ENCODE data around the gene PPIP5K1. TPM values are rescaled to one million over a fixed set of nuclear protein-coding genes. Genes with fewer than 3 reads are reported as not detected.

PPIP5K1 gene
- total RNA-seq, 1 experiment from 2014 or later, result 34.4 TPM

DNA sequence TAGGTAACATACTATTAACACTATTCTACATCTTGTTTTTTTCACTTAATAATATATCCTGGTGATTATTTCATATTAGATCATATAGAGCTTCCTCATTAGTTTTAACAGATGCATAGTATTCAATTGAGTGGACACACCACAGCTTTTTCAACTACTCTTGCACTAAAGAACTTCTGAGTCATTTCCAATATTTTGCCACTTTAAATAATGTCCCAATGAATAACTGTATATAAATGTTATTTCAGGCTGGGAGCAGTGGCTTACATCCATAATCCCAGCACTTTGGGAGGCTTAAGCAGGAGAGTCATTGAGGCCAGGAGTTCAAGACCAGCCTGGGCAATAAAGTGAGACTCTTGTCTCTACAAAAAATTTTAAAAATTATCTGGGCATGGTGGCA is 45.7 kb downstream of the PPIP5K1 start (continued):
- TF ChIP-seq, protein P1, sequence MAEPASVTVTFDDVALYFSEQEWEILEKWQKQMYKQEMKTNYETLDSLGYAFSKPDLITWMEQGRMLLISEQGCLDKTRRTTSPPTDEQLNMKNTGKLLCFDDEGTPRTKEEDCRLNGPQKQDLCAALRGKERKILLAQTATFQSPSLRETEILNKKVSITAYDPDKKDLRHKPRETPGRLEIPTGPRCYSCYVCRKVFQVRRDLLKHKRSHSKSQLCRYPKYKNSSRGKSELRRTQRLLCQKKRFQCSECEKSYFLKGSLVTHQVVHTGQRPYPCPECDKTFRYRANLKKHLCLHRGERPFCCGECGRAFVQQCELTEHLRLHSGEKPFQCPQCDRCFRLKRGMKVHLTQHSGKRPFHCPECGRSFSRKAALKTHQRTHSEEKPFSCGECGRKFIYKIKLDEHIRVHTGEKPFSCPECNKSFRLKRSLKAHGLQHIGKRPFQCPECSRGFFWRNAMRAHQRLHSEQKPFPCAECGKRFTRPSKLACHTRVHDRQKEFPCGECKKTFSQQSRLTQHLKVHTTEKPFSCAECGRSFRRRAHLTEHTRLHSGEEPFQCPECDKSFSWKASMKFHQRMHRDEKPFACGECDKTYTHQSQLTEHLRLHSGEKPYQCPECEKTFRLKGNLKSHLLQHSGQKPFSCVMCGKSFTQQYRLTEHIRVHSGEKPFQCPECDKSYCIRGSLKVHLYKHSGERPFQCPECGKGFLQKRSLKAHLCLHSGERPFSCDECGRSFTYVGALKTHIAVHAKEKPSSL (CRISPR knock-in tag; conservative IDR thresholded peaks at IDR 0.05), result no peak
- TF ChIP-seq, protein P2, sequence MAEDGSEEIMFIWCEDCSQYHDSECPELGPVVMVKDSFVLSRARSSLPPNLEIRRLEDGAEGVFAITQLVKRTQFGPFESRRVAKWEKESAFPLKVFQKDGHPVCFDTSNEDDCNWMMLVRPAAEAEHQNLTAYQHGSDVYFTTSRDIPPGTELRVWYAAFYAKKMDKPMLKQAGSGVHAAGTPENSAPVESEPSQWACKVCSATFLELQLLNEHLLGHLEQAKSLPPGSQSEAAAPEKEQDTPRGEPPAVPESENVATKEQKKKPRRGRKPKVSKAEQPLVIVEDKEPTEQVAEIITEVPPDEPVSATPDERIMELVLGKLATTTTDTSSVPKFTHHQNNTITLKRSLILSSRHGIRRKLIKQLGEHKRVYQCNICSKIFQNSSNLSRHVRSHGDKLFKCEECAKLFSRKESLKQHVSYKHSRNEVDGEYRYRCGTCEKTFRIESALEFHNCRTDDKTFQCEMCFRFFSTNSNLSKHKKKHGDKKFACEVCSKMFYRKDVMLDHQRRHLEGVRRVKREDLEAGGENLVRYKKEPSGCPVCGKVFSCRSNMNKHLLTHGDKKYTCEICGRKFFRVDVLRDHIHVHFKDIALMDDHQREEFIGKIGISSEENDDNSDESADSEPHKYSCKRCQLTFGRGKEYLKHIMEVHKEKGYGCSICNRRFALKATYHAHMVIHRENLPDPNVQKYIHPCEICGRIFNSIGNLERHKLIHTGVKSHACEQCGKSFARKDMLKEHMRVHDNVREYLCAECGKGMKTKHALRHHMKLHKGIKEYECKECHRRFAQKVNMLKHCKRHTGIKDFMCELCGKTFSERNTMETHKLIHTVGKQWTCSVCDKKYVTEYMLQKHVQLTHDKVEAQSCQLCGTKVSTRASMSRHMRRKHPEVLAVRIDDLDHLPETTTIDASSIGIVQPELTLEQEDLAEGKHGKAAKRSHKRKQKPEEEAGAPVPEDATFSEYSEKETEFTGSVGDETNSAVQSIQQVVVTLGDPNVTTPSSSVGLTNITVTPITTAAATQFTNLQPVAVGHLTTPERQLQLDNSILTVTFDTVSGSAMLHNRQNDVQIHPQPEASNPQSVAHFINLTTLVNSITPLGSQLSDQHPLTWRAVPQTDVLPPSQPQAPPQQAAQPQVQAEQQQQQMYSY (CRISPR knock-in tag; IDR thresholded peaks at IDR 0.05), result no peak
- TF ChIP-seq, protein P3, sequence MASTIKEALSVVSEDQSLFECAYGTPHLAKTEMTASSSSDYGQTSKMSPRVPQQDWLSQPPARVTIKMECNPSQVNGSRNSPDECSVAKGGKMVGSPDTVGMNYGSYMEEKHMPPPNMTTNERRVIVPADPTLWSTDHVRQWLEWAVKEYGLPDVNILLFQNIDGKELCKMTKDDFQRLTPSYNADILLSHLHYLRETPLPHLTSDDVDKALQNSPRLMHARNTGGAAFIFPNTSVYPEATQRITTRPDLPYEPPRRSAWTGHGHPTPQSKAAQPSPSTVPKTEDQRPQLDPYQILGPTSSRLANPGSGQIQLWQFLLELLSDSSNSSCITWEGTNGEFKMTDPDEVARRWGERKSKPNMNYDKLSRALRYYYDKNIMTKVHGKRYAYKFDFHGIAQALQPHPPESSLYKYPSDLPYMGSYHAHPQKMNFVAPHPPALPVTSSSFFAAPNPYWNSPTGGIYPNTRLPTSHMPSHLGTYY (CRISPR knock-in tag; IDR thresholded peaks at IDR 0.05), result no peak

DNA sequence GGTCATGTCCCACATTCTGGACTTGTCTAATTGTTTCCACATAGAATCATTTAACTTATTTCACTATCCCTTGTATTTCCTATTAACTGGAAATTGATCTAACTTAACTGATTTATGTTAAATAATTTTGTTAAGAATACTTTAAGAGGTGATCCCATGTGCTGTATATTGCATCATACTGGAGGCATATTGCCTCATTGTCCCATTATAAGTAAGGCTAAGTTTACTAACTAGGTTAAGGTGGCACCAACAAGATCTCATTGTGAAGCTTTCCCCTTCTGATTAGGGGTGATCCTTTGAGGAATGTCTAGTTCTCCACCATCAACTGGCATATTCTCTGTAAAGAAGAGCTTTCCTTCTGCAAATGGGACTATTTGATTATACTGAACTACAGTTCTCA is 48.2 kb downstream of the PPIP5K1 start:
- Mint-ChIP-seq H3K36me3 (peaks cover 4% of the 10 kb centered on the region; the same call in 1 of the 2 replicates), H3K4me3 (no peak overlapping the region), H3K9me3 (peaks cover 10% of the 10 kb centered on the region), H3K4me1 (no peaks in the 10 kb centered on the region), H3K27me3 (ENCODE audit: low read depth) (no peaks in the 10 kb centered on the region), H3K27ac (no peak overlapping the region; the same call in 1 of the 2 replicates)
- CTCF ChIA-PET, result interaction anchor here (0.7 to 2.1 kb wide), 4 partner anchors 13 to 800 kb away, joined by 3 to 5 read pairs (median 4); no protein-coding TSS in a partner anchor
- ATAC-seq, result no peak
- TF ChIP-seq, protein P4, sequence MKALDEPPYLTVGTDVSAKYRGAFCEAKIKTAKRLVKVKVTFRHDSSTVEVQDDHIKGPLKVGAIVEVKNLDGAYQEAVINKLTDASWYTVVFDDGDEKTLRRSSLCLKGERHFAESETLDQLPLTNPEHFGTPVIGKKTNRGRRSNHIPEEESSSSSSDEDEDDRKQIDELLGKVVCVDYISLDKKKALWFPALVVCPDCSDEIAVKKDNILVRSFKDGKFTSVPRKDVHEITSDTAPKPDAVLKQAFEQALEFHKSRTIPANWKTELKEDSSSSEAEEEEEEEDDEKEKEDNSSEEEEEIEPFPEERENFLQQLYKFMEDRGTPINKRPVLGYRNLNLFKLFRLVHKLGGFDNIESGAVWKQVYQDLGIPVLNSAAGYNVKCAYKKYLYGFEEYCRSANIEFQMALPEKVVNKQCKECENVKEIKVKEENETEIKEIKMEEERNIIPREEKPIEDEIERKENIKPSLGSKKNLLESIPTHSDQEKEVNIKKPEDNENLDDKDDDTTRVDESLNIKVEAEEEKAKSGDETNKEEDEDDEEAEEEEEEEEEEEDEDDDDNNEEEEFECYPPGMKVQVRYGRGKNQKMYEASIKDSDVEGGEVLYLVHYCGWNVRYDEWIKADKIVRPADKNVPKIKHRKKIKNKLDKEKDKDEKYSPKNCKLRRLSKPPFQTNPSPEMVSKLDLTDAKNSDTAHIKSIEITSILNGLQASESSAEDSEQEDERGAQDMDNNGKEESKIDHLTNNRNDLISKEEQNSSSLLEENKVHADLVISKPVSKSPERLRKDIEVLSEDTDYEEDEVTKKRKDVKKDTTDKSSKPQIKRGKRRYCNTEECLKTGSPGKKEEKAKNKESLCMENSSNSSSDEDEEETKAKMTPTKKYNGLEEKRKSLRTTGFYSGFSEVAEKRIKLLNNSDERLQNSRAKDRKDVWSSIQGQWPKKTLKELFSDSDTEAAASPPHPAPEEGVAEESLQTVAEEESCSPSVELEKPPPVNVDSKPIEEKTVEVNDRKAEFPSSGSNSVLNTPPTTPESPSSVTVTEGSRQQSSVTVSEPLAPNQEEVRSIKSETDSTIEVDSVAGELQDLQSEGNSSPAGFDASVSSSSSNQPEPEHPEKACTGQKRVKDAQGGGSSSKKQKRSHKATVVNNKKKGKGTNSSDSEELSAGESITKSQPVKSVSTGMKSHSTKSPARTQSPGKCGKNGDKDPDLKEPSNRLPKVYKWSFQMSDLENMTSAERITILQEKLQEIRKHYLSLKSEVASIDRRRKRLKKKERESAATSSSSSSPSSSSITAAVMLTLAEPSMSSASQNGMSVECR (CRISPR knock-in tag; IDR thresholded peaks at IDR 0.05; ENCODE audit: borderline replicate concordance), result no peak
- peak; percentile 76 for TF ChIP-seq GABPB1 (CRISPR knock-in tag; IDR thresholded peaks at IDR 0.05)
- POLR2A ChIA-PET, result no interaction called here
- DNase-seq (ENCODE audit: low spot score), result no peak

DNA sequence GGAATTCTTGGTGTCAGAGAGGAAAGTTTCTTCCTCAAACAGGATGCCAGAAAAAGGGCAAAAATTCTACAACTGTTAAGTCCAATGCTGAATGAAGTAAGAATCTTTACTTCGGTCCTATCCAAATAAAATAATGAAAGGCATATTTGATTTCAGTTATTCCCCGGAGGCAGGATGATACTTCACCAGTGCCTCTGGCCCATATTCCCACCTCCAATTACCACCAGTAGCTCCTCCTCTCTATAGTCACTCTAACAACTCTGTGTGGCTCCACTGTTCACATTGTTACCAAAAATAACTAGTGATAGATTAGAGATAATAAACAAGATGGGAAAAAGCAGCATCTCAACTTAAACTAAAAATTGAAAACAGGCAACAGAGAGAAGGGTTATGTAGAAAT is 51.9 kb downstream of the PPIP5K1 start:
- DNase-seq (ENCODE audit: low spot score) (no peak), ATAC-seq (no peak)
- Mint-ChIP-seq H3K9me3 (peaks cover 4% of the 10 kb centered on the region; the same call in 1 of the 2 replicates), H3K27ac (no peak overlapping the region), H3K27me3 (ENCODE audit: low read depth) (no peaks in the 10 kb centered on the region), H3K4me1 (no peaks in the 10 kb centered on the region), H3K36me3 (peaks cover 2% of the 10 kb centered on the region; the same call in 1 of the 2 replicates), H3K4me3 (no peak overlapping the region)
- ChIA-PET POLR2A (no interaction called here), CTCF (no interaction called here)
- TF ChIP-seq, protein P5, sequence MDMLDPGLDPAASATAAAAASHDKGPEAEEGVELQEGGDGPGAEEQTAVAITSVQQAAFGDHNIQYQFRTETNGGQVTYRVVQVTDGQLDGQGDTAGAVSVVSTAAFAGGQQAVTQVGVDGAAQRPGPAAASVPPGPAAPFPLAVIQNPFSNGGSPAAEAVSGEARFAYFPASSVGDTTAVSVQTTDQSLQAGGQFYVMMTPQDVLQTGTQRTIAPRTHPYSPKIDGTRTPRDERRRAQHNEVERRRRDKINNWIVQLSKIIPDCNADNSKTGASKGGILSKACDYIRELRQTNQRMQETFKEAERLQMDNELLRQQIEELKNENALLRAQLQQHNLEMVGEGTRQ (CRISPR knock-in tag; IDR thresholded peaks at IDR 0.05), result no peak
- TF ChIP-seq ZNF396 (CRISPR knock-in tag; IDR thresholded peaks at IDR 0.05; ENCODE audit: borderline replicate concordance) (no peak), ELF4 (CRISPR knock-in tag; IDR thresholded peaks at IDR 0.05; ENCODE audit: low read depth) (no peak)
- TF ChIP-seq, protein P6, sequence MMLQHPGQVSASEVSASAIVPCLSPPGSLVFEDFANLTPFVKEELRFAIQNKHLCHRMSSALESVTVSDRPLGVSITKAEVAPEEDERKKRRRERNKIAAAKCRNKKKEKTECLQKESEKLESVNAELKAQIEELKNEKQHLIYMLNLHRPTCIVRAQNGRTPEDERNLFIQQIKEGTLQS (CRISPR knock-in tag; conservative IDR thresholded peaks at IDR 0.05), result no peak
- TF ChIP-seq, protein P7, sequence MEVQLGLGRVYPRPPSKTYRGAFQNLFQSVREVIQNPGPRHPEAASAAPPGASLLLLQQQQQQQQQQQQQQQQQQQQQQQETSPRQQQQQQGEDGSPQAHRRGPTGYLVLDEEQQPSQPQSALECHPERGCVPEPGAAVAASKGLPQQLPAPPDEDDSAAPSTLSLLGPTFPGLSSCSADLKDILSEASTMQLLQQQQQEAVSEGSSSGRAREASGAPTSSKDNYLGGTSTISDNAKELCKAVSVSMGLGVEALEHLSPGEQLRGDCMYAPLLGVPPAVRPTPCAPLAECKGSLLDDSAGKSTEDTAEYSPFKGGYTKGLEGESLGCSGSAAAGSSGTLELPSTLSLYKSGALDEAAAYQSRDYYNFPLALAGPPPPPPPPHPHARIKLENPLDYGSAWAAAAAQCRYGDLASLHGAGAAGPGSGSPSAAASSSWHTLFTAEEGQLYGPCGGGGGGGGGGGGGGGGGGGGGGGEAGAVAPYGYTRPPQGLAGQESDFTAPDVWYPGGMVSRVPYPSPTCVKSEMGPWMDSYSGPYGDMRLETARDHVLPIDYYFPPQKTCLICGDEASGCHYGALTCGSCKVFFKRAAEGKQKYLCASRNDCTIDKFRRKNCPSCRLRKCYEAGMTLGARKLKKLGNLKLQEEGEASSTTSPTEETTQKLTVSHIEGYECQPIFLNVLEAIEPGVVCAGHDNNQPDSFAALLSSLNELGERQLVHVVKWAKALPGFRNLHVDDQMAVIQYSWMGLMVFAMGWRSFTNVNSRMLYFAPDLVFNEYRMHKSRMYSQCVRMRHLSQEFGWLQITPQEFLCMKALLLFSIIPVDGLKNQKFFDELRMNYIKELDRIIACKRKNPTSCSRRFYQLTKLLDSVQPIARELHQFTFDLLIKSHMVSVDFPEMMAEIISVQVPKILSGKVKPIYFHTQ (CRISPR knock-in tag; IDR thresholded peaks at IDR 0.05), result no peak
- TF ChIP-seq, protein P8, sequence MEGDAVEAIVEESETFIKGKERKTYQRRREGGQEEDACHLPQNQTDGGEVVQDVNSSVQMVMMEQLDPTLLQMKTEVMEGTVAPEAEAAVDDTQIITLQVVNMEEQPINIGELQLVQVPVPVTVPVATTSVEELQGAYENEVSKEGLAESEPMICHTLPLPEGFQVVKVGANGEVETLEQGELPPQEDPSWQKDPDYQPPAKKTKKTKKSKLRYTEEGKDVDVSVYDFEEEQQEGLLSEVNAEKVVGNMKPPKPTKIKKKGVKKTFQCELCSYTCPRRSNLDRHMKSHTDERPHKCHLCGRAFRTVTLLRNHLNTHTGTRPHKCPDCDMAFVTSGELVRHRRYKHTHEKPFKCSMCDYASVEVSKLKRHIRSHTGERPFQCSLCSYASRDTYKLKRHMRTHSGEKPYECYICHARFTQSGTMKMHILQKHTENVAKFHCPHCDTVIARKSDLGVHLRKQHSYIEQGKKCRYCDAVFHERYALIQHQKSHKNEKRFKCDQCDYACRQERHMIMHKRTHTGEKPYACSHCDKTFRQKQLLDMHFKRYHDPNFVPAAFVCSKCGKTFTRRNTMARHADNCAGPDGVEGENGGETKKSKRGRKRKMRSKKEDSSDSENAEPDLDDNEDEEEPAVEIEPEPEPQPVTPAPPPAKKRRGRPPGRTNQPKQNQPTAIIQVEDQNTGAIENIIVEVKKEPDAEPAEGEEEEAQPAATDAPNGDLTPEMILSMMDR (IDR thresholded peaks at IDR 0.05), result no peak
